HG03095 (cell line): ENCODE data around the gene TFDP1.

ENCODE experiments used
- ATAC-seq: cut with Tn5 transposase; IDR thresholded peaks from one replicate; pipeline ENCODE4 v1.9.1; 2021; ENCODE audit warnings: moderate library complexity; ENCODE audit not compliant: unreplicated experiment

TFDP1 gene

GRCh38 chr13:113660066-113660465 lies 75.5 kb downstream of the TFDP1 start:
- no peak for ATAC-seq

- ATAC-seq = no peak
These were observed 77.0 kb downstream of the TFDP1 start for GRCh38 chr13:113661509-113661908.

DNA sequence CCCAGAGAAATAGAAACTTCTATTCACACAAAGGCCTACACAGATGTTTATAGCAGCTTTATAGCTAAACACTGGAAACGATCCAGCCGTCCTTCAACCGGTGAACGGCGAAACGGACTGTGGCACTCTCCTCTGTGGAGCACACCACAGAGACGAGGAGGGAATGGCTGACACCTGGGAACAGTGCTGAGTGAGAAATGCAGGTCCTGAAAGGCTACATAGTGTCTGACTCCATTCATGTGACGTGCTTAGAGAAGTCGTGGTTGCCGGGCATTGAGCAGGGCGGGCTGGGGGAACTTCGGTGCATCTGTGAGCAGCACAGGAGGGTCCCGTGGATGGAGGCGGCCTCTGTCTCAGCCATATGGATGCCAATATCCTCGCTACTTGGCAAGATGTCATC lies 79.4 kb downstream of the TFDP1 start:
- ATAC-seq = no peak

DNA sequence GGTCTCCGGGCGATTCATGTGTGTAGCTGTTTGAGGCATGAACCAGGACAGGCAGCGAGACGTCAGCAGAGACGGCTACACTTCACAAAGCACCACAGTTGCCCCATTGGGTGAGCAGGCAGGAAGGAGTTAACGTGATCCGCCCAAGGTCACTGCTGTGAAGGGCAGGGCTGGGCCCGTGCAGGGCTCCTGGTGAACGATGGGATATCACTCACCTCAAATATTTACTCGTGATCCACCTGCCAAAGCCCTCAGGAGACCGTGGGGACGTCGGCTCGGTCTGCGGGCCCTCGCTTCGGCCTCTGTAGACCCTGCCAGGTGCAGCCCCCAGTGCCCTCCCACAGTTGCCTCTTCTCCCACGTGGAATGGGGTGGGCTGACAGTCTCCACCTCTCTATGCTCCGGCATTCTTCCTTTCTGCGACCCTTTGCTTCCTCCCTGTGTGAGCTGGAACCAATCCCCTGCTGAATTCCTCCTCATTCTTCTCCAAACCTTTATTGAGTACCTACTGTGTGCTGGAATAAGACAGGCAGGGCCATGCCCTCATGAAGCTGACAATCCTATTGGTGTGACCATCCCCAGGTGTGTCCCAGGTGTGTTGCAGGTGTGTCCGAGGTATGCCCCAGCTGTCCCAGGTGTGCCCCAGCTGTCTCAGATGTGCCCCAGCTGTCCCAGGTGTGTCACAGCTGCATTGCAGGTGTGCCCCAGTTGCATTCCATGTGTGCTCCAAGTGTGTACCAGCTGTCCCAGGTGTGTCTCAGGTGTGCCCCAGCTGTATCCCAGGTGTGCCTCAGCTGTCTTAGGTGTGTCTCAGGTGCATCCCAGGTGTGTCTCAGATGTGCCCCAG lies 80.4 kb downstream of the TFDP1 start:
- no peak for ATAC-seq

DNA sequence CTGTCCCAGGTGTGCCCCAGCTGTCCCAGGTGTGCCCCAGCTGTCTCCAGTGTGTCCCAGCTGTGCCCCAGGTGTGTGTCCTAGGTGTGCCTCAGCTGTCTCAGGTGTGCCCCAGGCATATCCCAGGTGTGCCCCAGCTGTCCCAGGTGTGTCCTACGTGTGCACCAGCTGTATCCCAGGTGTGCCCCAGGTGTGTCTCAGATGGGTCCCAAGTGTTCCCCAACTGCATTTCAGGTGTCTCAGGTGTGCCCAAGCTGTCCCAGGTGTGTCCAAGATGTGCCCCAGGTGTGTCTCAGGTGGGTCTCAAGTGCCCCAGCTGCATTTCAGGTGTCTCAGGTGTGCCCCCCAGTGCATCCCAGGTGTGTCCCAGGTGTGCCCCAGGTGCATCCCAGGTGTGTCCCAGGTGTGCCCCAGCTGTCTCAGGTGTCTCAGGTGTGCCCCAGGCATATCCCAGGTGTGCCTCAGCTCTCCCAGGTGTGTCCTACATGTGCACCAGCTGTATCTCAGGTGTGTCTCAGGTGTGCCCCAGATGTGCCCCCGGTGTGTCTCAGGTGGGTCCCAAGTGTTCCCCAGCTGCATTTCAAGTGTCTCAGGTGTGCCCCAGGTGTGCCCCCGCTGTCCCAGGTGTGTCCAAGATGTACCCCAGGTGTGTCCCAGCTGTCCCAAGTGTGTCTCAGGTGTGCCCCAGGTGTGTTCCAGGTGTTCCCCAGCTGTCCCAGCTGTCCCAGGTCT lies 81.2 kb downstream of the TFDP1 start:
- no peak for ATAC-seq

DNA sequence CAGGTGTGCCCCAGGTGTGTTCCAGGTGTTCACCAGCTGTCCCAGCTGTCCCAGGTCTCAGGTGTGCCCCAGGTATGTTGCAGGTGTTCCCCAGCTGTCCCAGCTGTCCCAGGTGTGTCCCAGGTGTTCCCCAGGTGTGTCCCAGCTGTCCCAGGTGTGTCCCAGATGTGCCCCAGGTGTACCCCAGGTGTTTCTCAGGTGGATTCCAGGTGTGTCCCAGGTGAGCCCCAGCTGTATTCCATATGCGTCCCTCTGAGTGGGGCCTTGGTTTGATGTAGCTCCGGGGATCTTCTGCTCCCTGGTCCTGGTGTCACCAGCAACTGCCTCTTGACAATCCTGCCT lies 81.7 kb downstream of the TFDP1 start:
- no peak for ATAC-seq

DNA sequence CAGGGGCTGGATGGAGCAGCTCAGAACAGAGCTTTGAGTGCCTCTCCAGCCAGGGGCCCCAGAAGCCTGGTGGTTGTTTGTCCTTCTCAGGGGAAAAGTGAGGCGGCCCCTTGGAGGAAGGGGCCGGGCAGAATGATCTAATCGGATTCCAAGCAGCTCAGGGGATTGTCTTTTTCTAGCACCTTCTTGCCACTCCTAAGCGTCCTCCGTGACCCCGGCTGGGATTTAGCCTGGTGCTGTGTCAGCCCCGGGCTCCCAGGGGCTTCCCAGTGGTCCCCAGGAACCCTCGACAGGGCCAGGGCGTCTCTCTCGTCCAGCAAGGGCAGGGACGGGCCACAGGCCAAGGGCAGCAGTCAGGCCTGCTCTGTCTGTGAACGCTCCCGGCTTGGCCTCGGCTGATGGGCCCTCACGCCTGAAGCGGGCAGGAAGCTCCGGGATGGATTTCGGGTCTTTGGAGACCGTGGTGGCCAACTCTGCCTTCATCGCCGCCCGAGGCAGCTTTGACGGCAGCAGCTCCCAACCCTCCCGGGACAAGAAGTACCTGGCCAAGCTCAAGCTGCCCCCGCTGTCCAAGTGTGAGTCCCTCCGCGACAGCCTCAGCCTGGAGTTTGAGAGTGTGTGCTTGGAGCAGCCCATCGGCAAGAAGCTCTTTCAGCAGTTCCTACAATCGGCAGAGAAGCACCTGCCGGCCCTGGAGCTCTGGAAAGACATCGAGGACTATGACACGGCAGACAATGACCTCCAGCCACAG lies 82.6 kb downstream of the TFDP1 start, which contains the start of gene GRK1:
GRK1 (plus strand) TSS at position 269 of the 751 bp plus-strand sequence; CDS start at position 437, 168 bp downstream.
- no peak for ATAC-seq

DNA sequence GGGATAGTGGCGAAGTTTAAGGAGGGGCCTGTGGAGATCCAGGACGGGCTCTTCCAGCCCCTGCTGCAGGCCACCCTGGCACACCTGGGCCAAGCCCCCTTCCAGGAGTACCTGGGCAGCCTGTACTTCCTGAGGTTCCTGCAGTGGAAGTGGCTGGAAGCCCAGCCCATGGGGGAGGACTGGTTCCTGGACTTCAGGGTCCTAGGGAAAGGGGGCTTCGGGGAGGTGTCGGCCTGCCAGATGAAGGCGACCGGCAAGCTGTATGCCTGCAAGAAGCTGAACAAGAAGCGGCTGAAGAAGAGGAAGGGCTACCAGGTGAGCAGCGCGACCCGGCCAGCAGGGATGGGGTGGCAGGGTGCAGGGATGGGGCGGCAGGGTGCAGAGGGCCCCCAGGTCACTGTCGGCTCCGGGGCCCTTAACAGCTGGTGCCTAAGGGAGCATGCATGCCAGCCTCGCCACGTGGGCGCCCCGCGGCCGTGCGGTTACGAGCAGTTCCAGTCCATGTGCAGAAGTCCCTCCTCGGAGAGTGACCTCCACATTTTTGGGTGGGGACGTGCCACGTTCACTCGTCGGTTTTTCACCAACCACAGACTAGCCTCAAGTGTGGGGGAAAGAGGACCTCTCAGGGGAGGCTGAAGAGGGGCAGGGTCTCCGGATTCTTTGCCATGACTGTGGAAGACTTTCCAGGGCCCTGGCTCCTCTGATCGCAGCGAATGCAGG lies 83.4 kb downstream of the TFDP1 start:
- ATAC-seq = no peak

DNA sequence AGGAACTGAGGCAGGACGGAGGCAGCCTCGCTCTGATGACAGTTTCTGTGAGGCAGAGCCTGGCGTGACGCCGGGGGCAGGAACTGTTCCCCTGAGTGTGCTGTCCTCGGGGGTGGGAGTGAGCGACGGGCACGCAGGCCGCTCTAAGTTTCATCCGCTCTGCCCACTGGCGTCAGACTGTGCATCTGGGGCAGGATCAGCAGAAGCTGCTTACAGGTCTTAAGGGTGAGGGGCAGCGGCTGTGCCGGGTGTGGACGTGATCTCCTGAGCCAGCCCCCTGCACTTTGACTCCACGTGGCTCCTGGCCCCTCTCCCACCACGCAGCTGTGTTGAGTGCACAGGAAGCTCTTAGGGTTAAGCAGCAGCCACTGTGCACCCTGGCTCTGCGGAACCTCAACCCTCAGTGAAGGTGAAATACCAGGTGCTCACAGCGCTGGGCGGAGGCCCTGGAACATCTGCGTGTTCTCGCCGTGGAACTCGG lies 84.0 kb downstream of the TFDP1 start:
- ATAC-seq = no peak

GRCh38 chr13:113669231-113669754 lies 84.7 kb downstream of the TFDP1 start:
- ATAC-seq = no peak

DNA sequence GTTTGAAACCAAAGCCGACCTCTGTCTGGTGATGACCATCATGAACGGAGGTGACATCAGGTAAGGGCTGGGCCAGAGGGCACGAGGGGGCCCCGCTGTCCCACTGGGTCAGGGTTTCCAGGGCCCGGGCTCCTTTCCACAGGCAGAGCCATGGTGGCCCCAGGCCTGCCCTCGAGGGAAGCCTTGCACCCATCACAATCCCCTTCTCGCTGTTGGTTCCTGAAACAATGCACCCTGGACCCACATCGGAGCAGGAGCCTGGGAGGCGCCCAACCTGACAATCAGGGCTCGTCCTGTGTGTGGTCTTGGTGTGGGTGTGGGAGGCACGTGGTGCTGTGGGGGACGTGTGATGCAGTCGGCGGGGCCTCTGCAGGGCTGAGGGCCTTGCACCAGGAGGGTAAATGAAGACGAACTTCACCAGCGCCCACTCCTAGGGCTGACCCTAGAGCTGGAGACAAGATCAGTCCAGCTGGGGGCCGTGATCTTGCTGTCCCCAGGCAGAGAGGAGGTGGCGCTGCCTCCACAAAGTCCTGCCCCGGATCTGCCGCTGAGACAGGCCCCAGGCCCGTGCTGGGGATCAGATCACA lies 85.3 kb downstream of the TFDP1 start:
- ATAC-seq = no peak

- no peak for ATAC-seq
These were observed 86.0 kb downstream of the TFDP1 start for GRCh38 chr13:113670541-113670940.

GRCh38 chr13:113671066-113672001 lies 86.8 kb downstream of the TFDP1 start:
- ATAC-seq = no peak

GRCh38 chr13:113672002-113672651 lies 87.6 kb downstream of the TFDP1 start:
- no peak for ATAC-seq
